Renal cortex interstitium (tissue), 15 donors: ENCODE results near the gene PRKAA2. TPM values are rescaled to one million over a fixed set of nuclear protein-coding genes. Genes with fewer than 3 reads are reported as not detected.
A peak's percentile ranks its signal among the peaks of the same experiment; 100 is the strongest.
"Not testable (repeated sequence)": the region's sequence is repeated elsewhere in the genome, so short reads cannot be mapped to it uniquely, and the experiment has no call there.

Source experiments
- DNase-seq, 11 donors: peaks; one replicate each; pipeline ENCODE4 v3.0.0-alpha.2; 2013; ENCODE audit warnings: low read depth in 9 of 11, low spot score in 4 of 11; ENCODE audit errors: extremely low read depth in 1 of 11
- long read RNA-seq, 16 experiments: transcript quantifications; one replicate each; lab custom pipeline, GENCODE V29; 2026
- polyA plus RNA-seq, 3 donors: library from polyadenylated mRNA; unstranded; fragments of 120-200 nt; gene quantifications; one replicate each; pipeline ENCODE4 v1.2.1, GENCODE V29; 2013; ENCODE audit not compliant: insufficient read length in 3 of 3

PRKAA2 gene
- polyA plus RNA-seq, result 10 to 100 TPM; 13.9 to 23.0 (median 18.9) TPM
- long read RNA-seq, donor 1, full-length matches to known transcripts, result 3 of 3 reads
- long read RNA-seq, donor 1, partial matches to known transcripts, result 0 of 3 reads
- long read RNA-seq, donor 1, other reads (novel, unspliced or antisense), result 0 of 3 reads
- long read RNA-seq, donor 2, result 0 reads
- long read RNA-seq, donor 3, full-length matches to known transcripts, result 2 of 2 reads
- long read RNA-seq, donor 3, partial matches to known transcripts, result 0 of 2 reads
- long read RNA-seq, donor 3, other reads (novel, unspliced or antisense), result 0 of 2 reads
- long read RNA-seq, donor 4, full-length matches to known transcripts, result 4 of 9 reads
- long read RNA-seq, donor 4, partial matches to known transcripts, result 5 of 9 reads
- long read RNA-seq, donor 4, other reads (novel, unspliced or antisense), result 0 of 9 reads
- long read RNA-seq, donor 5, result 0 reads
- long read RNA-seq, donor 6, full-length matches to known transcripts, result 1 of 1 reads
- long read RNA-seq, donor 6, partial matches to known transcripts, result 0 of 1 reads
- long read RNA-seq, donor 6, other reads (novel, unspliced or antisense), result 0 of 1 reads
- long read RNA-seq, donor 7, full-length matches to known transcripts, result 2 of 2 reads
- long read RNA-seq, donor 7, partial matches to known transcripts, result 0 of 2 reads
- long read RNA-seq, donor 7, other reads (novel, unspliced or antisense), result 0 of 2 reads
- long read RNA-seq, donor 8, full-length matches to known transcripts, result 1 of 1 reads
- long read RNA-seq, donor 8, partial matches to known transcripts, result 0 of 1 reads
- long read RNA-seq, donor 8, other reads (novel, unspliced or antisense), result 0 of 1 reads
- long read RNA-seq, donor 9, result 0 reads
- long read RNA-seq, donor 10, full-length matches to known transcripts, result 1 of 1 reads
- long read RNA-seq, donor 10, partial matches to known transcripts, result 0 of 1 reads
- long read RNA-seq, donor 10, other reads (novel, unspliced or antisense), result 0 of 1 reads
- long read RNA-seq, donor 11, full-length matches to known transcripts, result 1 of 1 reads
- long read RNA-seq, donor 11, partial matches to known transcripts, result 0 of 1 reads
- long read RNA-seq, donor 11, other reads (novel, unspliced or antisense), result 0 of 1 reads
- long read RNA-seq, donor 12, result 0 reads
- long read RNA-seq, donor 13, full-length matches to known transcripts, result 4 of 4 reads
- long read RNA-seq, donor 13, partial matches to known transcripts, result 0 of 4 reads
- long read RNA-seq, donor 13, other reads (novel, unspliced or antisense), result 0 of 4 reads
- long read RNA-seq, donor 14, result 0 reads
- long read RNA-seq, donor 15, result 0 reads
- long read RNA-seq, donor 16, full-length matches to known transcripts, result 9 of 15 reads
- long read RNA-seq, donor 16, partial matches to known transcripts, result 6 of 15 reads
- long read RNA-seq, donor 16, other reads (novel, unspliced or antisense), result 0 of 15 reads

DNA sequence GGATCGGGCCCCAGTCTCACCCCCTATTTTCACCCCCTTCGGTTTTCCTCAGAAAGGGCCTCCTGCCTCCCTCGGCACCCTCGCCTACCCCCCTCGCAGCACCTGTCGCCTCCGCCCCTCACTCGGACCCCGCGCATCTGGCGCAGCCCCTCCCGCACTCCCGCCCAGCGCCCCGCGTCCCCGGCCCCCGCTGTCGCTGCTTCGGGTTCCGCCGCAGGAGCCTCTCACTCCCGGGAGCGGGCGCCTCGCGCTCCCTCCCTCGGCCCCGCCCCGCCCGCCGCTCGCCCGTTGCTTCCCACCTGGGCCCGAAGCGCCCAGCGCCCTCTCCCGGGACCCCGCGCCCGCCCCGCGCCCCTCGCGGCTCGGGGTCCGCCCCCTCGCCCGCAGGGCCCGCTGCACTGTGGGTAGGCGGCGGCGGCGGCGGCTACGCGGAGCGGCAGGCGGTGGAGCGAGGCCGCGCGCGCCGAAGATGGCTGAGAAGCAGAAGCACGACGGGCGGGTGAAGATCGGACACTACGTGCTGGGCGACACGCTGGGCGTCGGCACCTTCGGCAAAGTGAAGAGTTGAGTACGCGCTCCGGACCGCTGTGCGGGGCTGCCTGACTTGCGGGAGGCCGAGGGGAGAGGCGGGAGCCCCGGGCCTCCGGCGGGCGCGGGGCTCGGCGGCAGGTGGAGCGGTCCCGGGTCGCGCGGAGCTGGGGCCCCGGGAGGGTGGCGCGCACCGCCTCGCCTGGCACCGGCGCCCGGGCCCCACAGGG is at the start of gene PRKAA2:
Gene PRKAA2, plus strand, starts transcription at position 396 of the 758 bp plus-strand sequence. Its CDS starts 74 bp downstream, at position 470.
- DNase-seq, result peak in 9 of 11 donors; percentile 29 to 63 (median 59)

DNA sequence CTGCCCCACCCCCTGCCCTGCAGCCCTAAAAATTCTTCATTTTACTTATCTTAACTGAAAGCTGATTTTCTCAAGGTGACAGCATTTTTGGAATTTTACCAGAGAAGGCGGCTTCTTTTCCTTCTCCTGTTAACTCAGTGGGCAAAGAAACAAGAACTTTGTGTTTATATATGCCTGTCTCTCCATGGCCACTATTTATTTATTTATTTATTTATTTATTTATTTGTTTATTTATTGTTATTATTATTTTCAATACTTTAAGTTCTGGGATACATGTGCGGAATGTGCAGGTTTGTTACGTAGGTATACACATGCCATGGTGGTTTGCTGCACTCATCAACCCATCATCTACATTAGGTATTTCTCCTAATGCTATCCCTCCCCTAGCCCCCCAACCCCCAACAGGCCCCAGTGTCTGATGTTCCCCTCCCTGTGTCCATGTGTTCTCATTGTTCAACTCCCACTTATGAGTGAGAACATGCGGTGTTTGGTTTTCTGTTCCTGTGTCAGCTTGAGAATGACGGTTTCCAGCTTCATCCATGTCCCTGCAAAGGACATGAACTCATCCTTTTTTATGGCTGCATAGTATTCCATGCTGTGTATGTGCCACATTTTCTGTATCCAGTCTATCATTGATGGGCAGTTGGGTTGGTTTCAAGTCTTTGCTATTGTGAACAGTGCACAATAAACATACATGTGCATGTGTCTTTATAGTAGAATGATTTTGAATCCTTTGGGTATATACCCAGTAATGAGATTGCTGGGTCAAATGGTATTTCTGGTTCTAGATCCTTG is 49.5 kb upstream of the PRKAA2 start:
- DNase-seq, result not testable (repeated sequence)

DNA sequence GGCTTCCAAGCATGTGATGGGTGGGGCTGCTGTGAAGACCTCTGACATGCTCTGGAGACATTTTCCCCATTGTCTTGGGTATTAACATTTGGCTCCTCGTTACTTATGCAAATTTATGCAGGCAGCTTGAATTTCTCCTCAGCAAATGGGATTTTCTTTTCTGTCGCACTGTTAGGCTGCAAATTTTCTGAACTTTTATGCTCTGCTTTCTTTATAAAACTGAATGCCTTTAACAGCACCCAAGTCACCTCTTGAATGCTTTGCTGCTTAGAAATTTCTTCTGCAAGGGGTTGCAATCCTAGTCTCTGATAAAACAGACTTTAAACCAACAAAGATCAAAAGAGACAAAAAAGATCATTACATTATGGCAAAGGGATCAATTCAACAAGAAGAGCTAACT is 35.0 kb upstream of the PRKAA2 start:
- not testable (repeated sequence) for DNase-seq

DNA sequence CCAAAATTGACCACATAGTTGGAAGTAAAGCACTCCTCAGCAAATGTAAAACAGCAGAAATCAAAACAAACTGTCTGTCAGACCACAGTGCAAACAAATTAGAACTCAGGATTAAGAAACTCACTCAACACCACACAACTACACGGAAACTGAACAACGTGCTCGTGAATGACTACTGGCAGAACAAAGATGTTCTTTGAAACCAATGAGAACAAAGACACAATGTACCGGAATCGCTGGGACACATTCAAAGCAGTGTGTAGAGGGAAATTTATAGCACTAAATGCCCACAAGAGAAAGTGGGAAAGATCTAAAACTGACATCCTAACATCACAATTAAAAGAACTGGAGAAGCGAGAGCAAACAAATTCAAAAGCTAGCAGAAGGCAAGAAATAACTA is 34.3 kb upstream of the PRKAA2 start:
- DNase-seq, result not testable (repeated sequence)

DNA sequence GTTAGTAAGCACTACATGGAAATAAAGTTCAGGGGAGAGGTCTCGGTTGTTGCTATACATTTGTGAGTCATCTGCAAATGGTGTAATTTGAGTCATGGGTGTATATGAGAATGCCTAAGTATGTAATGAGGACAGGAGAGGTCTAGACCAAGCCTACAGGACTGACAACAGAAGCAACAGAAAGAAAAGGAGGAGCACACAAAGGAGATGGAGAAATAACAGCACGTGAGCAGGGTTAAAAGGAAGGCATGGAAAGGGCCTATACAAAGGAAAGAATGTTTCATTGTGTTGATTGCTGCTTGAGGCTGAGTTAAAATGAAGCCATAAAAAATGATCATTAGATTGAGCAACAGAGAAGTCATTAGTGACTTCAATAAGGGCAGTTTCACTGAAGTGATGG is 28.0 kb upstream of the PRKAA2 start:
- no peak for DNase-seq

DNA sequence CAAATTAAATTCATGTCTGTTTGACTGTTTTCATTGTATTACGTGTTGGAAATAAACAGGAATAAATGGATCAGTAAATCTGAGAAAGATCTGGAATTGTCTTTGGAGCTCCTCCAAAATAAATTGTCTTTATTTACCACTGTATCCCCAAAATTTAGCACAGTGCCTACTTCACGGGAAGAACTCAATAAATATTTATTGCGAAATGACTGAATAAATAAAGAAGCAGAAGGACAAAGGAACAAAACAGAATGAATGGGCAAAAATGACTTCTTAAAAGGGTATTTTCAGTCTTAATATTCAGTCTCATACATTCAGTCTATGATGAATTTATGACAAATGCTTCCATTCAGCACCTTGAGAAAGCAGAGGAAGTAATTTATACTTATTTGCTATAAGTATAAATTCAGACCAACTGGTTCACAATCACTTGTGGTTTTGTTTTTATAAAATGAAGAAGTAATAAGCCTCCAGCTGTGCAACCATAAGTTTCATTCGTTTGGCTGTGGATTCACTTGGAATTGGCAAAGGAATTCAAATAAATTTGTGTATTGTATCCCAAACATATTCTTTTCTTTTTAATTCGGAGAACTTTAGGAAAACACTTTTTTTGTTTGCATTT is 19.2 kb upstream of the PRKAA2 start:
- no peak for DNase-seq

DNA sequence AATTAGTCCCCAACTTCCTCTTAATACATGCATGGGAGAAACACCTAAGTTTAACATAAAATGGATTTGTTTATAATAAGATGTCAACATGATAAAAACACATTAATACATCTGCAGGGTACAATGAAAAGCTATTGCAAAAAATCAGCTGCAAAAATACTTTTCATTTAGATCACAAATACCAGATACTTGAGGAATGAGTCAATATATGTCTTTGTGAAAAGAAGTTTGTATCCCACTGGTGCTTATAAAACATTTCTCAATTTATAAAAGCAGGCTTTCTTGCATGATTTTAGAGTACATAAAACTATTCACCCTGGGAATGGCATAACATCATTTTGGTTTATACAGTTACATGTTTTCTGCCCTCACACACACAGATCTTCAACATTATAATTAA is 18.6 kb upstream of the PRKAA2 start:
- no peak for DNase-seq

DNA sequence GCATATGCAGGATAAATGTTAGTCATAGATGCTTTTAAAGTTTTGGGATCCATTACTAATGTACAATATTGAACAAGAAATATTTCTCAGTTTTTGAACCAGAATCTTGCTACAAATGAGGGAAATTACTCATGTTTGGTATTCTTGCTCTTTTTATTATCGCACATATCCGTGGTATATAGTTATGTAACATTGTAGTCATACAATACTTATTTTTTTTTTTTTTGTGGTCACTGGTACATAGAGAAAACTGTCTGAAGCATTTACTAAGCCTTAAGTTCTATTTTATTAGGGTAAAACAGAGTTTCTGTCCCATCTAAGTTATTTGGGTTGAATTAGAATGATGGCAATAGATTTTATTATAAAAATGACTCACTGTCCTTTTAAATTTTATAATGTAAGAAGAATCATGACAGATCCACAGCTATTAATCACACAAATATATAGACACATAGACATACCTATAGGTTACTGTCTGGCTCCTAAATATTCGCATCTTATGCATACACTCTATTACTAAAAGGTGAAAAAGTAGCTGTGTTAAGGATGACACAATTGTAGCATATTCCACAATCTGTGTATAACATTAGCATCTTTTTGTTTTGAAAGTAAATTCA is 18.0 kb upstream of the PRKAA2 start:
- no peak for DNase-seq

DNA sequence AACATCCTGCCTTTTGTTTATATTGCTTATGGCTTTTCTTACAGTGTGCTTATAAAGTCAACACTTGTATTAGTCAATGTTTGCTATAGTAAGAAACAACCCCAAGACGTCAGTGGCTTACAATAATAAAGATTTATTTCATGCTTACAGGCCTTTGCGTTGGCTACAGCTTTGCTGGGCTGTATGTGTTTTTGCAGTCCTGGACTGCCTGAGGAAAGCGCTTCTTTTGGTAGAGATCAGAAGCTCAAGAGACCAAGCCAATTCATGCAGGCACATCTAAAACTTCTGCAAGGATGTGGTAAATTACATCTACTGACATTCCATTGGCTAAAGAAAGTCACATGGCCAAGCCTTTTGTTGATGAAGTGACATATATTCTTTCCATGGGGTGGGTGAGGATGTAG is 17.5 kb upstream of the PRKAA2 start:
- no peak for DNase-seq

DNA sequence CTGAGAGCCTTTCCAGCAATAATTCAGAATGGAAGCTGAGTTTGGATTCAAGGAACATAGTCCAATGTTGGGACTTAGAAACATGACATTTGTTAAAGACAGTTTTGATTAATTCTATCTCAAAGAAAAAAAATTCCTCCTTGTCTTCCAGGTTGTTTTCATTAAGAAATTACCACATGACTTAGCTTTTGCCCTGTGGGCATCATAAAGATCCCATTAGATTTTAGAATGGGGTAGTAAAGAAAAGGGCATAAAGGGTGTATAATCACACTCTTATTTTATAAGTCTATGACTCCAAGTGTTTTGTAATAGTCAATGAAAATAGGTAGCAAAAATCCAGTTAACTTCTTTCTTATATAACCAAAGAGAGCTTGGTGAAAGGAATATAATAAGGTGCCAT is 14.3 kb upstream of the PRKAA2 start:
- DNase-seq, result no peak

DNA sequence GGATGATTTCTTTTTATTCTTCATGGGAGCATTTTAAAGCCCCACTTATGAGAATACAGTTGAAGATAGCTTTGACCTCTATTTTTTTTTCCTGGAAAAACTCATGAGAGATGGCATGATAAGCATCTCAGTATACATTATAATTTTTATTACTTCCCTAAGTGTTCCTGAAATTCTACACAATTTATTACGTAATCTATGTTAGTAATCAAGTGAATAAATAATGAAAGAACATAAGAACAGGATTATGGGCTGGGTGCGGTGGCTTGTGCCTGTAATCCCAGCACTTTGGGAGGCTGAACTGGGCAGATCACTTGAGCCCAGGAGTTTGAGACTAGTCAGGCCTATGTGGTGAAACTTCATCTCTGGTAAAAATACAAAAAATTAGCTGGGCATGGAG is 13.2 kb upstream of the PRKAA2 start:
- DNase-seq, result no peak

DNA sequence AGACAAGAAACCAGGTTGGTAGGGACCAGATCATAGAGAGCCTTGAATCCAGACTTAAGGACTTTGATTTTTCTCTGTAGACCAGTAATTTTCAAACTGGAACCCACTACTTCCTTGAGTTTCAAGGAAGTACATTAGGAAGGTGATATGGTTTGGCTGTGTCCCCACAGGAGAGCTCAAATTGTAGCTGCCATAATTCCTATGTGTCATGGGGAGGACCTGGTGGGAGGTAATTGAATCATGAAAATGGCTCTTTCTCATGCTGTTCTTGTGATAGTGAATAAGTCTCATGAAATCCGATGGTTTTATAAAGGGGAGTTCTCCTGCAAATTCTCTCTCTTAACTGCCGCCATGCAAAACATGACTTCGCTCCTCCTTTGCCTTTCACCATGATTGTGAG is 10.1 kb upstream of the PRKAA2 start:
- DNase-seq, result no peak

DNA sequence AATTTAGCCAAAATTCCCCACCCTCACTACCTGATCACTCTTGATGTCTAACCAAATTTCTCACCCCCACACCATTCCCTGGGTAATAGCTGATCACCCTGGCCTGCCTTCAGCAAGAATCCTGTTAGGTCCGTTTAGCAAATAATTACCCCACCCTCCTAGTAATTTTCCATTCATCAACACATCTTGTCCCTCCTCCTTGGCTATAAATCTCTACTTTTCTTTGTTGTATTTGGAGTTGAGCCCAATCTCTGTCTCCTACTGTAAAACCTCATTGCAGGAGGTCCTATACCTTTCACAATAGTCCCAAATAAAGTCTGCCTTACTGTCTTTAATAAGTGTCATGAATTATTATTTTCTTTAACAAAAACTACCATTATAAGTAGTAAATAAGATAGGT is 6.9 kb upstream of the PRKAA2 start:
- no peak for DNase-seq

DNA sequence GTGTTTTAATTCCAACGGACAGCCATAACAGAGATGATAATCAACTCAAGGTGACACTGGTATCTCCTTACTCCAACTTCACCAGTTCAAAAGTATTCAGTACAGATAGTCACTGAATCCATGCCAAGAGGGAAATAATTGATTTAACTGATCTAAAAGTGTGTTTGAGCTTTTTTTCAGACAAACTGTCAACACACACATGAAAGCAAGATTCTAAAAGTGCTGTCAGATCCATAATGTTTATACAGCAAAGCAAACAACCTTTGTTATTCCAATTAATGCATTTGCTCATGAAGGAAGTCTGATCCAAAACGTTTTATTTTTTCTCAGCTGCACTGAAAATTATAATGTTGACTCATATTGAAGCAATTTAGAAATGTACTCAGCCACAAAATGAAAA is 5.9 kb upstream of the PRKAA2 start:
- DNase-seq, result no peak

DNA sequence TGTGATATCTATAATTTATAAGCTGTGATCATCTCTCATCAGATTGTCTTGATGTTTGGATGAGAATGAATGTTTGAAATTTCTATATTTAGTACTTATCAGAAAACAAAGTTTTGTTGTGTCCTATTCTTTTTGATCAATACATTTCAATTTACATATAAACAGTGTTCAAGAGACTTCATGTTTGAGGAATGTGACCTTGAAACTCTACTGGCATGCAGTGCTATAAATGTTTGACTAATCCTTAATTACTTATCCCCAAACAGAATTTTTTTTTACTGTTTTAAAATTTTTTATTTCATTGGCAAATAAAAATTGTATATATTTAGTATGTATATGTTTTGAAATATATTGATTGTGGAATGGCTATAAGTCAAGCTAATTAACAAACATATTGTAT is 1.5 kb upstream of the PRKAA2 start:
- DNase-seq, result peak in 2 of 11 donors; percentile 9 to 11

DNA sequence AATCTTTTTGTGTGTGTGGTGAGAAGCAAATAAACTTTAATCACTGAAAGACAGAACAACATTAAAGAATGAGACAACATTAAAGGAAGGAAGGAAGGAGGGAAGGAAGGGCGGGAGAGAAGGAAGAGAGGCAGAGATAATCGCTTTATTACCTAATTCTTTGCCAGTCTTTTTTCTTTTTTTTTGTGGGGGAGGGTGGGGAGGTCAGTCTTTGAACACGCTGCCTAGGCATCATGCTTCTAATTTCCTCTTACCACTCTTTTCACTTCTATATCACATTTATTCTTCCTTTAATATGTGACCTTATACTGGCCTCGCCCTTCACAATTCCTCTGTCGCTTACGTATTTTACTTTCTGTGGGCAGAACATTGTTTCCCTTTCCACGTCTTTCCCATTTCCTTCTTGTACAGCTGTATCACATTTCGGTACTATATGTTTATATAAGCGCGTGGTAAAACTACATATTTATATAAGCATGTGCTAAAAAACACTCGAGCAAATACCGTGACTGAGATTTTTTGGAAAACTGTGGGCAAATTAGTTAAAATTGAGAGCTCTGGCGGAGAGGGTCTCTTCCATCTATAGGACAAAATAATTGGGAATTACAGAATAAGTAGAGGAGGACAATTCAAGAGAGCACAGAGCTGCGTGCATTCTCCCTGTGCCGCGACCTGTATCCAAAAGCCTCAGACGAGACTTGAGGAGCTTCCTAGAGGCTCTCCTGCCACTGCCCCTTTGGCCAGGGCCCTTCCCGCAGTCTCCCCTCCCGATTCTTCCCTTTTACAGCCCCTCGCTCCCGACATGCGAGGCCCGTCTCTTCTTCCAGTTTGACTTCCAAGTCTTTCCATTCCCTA is 823 bp upstream of the PRKAA2 start:
- DNase-seq, result peak in 5 of 11 donors; percentile 7 to 32 (median 12)
